ENCODE measurements around the gene KMT2C.
"Not testable (repeated sequence)": the region's sequence is repeated elsewhere in the genome, so short reads cannot be mapped to it uniquely, and the experiment has no call there.

KMT2C gene

DNA sequence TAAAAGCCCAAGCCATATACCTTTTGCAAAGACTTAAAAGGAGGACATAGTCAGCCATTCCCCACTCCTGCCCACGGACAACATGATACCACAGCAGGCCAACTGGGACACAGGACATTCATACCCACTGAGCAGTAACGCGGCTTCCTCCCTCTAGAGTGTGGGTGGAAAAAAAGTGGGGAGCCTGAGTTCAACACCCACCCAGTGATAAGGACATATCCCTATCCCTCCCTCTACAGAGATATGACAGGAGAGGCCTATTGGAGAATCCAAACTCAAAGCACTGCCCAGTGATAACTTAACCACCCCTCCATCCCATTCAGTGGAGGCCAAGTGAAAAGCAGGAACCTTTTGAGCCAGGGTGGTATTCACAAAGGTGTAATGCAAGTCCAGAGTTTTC is 148.8 kb downstream of the KMT2C start:
- DNase-seq: not testable (repeated sequence)

DNA sequence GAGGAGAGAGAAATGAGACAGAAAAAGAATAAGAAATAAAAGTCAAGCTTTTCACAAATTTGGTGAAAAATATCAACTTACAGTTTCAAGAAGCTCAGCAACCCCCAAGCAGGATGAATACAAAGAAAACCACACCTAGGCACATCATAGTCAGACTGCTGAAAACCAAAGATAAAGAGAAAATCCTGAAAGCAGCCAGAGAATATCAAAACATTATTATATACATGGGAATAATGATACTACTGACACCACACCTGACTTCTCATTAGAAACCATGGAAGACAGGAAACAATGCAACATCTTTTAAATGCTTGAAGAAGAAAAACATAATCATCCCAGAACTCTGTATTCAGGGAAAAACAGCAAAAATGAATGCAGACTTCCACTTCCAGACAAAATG is 149.6 kb downstream of the KMT2C start:
- not testable (repeated sequence) for DNase-seq

DNA sequence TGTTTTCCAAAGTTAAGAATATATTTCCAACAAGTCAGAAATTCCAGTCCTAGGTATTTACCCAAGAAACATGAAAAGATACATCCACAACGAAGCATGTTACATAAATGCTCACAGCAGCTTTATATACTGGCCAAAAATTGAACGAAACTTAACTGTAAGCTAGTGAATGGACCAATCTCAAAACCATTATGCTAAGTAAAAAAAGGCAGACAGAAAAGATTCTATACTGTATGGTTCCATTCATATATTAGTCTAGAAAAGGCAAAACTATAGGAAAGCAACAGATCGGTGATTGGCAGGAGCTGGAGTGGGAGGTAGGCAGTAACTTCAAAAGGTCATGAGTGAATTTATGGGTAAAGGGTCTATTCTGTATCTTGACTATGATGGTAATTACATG is 150.8 kb downstream of the KMT2C start:
- DNase-seq: not testable (repeated sequence)

DNA sequence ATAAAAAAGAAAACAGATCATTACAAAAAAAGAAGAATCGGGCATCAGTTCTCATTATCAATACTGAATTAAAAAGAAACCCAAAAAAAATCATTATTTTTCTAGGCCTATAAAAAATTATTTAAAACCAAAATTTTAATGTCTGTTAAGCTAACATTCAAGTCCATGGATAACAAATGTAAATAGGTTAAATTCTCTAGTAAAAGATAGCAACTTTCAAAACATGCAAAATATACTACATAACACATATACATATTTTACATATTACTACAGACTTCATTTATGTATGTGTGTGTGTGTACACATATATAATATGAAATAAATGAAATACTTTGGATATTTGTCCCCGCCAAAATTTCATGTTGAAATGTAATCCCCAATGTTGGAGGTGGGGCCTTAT is 158.1 kb downstream of the KMT2C start:
- DNase-seq: not testable (repeated sequence)

DNA sequence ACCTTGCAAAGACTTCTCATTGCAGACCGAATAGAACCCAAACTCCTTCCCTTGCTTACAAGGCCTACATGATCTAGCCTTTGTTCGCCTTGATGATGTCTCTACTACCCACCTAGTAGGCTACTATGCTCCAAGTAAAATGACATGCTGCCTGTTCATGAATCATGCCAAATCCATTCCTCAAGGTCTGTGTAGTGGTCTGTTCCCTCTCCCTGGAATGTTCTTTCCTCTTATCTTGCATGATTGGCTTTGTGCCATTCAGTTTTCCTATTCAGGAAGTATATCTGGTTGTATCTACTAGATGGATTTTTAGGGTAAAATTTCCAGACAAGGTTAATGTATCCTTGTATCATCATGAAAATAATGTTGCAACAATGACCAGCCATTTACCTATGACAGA is 165.4 kb downstream of the KMT2C start:
- not testable (repeated sequence) for DNase-seq

DNA sequence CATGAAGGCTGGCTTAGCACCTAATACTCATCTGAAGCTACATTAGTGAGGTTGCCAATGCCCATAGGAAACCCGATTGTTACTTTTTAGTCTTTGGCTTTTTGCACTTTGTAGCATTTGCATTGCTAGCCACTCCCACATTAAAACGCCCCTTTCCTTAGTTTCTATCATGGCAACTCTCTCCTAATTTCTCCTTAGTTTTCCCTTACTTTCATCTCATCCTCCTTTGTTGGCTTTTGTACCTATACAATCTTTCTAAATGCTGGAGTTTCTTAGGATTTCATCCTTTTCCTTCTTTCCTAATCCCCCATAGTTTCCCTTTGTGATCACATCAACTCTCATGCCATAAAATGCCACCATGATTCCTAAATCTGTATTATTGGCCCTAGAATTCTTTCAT is 168.9 kb downstream of the KMT2C start:
- not testable (repeated sequence) for DNase-seq

DNA sequence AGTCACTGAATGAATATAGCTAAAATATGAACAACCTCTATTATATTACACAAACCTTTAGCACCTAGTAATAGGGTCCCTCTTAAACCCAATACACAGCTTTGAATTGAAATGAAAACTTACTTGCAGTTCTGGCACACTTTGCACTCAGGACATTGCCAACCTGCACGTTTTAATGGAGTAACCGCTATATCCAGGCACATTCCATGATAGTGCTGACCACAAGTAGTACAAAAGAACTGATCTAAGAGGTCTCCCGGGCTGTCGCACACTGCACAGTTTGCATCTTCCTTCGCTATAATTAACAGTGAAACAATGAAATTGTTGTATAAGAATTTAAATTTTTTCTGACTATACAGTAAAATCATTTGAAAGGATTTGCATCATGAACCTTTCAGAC is 170.9 kb downstream of the KMT2C start:
- not testable (repeated sequence) for DNase-seq

DNA sequence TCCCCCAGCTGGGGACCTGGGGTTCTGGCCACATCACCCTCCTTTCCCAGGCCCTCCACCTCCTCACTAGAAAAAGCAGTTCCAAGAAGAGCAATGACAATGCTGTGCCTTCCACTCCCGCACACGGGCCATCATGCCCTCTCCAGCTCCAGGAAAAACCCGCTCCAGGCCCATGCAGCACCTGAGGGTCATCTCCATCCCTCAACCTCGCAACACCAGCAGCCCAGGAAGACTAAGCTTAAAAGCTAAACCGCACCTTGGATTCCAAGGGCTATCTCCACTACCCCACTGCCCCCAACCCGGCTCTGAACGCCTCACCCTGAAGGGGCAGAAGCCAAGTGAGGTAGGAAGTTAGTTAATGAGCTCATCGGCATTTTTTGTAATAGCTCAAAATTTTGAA is 173.7 kb downstream of the KMT2C start:
- DNase-seq: not testable (repeated sequence)

DNA sequence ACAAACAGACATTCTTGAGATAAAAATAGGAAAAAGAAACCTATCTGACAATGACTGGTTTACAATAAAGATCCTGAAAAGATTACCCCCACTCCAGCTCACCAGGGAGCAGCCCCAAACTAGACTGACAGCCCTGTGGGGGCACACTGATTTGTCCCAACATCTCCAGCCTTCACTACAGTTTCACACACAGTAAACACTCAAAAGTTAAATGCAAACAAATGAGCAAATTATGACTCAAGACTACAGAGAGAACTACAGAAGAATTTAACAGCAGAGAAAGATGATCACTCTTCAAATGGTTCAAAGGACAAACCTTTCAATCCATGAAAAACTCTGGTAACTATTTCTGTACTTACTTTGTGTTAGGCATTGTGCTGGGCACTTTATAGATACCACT is 176.2 kb downstream of the KMT2C start:
- not testable (repeated sequence) for DNase-seq

DNA sequence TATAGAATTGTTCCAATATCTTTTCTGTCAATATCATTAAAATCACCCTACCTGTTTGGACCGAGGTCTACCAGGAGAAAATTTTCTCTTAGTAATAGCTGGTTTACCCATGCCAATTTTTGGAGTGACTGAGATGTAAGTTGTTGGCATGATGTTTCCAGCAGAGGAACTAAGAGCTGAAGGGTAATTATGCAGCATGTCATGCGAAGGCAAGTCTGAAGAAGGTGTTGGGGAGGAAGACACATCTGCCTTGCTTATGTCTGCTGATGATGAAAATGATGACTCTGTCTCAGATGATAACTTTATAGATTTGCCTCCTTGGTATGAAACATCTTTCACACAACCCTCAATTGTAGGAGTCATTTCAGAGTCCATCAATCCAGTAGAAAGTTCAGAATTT is 188.0 kb downstream of the KMT2C start:
- DNase-seq: not testable (repeated sequence)

DNA sequence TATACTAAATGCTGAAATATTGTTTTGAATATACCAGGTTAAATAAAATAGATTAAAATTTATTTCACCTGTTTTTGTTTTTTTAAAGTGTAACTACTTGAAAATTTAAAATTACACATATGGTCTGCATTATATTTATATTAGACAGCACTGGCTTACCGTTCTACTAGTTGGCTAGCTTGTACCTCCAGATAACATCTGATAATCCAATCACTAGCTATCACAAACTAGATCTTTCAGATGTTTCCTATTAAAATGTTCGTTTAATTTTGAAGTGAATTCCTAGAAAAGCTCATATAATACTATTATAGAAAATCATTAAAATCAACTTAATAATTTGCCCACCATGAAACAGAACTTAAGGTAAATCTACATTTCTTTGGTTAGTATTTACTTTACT is 190.4 kb downstream of the KMT2C start:
- DNase-seq: not testable (repeated sequence)

DNA sequence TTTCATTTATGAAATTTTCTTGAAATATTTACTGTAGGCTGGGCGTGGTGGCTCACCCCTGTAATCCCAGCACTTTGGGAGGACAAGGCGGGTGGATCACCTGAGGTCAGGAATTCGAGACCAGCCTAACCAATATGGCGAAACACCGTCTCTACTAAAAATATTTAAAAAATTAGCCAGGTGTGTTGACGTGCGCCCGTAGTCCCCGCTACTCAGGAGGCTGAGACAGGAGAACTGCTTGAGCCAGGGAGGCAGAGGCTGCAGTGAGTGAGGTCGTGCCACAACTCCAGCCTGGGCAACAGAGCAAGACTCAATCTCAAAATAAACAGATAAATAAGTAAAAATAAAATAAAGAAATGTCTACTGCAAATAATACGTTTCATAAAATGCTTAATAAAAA is 192.3 kb downstream of the KMT2C start:
- not testable (repeated sequence) for DNase-seq

DNA sequence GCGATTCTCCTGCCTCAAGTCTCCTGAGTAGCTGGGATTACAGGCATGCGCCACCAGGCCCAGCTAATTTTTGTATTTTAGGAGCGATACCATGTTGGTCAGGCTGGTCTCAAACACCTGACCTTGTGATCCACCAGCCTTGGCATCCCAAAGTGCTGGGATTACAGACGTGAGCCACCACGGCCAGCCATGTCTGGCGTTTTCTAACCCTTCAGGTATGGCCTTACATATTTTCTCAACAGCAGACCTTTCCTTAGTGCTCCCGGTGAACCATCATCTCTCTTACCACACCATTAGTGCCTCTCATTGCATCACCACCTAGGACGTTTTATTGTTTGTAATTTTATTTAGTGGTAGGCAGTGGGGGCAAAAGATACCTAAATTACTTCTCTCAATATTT is 194.5 kb downstream of the KMT2C start:
- DNase-seq: not testable (repeated sequence)

DNA sequence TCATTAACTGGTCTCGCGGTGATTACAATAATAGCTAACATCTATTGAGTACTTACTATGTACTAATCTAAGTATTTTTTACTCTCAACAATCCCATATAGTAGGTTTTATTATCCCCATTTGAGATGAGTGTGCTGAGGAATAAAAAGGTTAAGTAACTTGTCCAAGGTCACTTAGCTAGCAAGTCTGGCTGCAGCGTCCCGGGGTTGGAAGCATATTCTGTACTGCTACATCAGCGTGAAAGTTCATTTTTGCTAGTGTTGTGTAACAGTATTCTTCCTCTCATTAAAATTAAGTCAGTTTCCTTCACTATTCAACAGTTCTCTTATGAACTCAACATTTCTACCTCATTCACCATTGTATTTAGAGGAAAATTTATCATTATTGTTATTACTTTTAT is 199.5 kb downstream of the KMT2C start:
- DNase-seq: not testable (repeated sequence)

DNA sequence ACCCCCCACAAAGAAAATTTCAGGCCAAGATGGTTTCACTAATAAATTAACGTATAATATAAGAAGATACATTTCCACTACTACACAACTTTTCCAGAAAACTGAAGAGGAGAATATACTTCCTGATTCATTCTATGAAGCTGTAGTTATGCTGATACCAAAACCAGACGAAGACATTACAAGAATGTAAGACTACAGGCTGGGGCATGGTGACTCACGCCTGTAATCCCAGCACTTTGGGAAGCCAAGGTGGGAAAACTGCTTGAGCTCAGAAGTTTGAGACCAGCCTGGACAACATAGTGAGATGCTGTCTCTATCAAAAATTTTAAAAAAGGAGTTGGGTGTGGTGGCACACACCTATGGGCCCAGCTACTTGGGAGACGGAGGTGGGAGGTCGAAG is 201.4 kb downstream of the KMT2C start:
- DNase-seq: not testable (repeated sequence)

DNA sequence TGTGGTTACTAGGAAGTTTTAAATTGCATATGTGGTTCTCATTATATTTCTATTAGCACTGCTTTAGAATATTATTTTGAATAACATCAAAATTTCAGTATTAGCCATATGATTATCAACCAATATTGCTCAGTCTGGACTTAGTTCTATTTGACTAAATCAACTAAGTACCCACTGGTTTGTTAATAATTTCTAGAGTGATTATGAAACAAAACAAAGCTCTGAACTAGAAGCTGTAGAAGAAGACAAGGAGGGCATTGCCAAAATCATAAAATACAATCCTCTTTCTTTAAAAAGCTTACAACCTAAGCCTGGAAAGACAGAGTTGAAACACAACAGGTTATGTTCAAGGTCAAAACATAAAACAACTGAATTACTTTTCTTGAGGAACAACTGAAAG is 204.7 kb downstream of the KMT2C start:
- no peak for DNase-seq

DNA sequence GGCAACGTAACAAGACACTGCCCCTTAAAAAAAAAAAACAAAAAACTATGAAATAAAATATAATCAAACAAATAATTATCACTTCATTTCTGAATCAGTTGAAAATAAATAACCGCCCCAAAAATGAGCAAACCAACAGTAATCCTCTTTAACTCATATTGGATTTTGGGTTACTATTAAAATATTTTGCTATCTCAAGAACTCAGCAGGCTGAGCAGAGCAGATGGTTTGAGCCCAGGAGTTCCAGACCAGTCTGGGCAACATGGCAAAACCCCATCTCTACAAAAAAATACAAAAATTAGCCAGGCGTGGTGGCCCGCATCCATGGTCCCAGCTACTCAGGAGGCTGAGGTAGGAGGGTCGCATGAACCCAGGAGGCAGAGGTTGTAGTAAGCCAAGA is 216.2 kb downstream of the KMT2C start:
- DNase-seq: not testable (repeated sequence)

DNA sequence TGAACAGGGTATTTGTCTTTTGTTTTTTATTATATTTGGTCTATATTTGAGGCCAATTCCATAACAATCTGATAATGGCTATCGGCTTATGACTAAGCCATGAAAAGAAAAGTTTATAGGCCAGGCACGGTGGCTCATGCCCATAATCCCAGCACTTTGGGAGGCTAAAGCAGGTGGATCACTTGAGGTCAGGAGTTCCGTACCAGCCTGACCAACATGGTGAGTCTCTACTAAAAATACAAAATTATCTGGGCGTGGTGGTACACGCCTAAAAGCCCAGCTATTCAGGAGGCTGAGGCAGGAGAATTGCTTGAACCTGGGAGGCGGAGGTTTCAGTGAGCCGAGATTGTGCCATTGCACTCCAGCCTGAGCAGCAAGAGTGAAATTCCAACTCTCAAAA is 227.0 kb downstream of the KMT2C start:
- not testable (repeated sequence) for DNase-seq

DNA sequence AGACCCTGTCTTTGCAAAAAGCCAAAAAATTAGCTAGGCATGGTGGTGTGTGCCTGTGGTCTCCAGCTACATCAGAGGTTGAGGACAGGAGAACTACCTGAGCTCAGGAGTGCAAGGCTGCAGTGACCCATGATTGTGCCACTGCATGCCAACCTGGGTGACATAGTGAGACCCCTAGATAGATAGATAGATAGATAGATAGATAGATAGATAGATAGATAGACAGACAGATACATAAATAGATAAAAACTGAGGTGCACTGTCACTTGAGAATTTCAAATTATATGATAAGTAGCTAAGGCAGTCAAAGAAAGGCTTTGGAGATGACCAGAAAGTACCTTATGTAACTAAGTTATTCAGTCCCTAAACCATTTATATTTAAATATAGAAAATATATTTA is 231.4 kb downstream of the KMT2C start:
- not testable (repeated sequence) for DNase-seq

DNA sequence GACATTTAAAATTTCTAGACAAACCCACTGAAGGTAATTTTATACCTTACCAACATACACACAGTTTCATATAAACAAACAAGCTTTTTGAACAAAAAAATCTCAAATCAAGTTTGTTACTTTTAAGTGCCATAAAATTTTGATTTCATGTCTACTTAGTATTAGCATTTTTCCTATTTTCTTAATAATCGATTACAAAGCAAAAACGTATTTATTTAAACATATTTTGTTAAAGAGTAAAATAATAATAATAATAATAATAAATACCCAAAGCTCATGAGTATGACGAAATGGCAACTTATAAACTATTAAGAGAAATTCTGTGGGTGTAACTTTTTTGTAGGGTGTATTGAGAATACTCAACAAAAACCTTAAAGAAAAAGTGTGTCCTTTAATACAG is 232.7 kb downstream of the KMT2C start:
- no peak for DNase-seq

DNA sequence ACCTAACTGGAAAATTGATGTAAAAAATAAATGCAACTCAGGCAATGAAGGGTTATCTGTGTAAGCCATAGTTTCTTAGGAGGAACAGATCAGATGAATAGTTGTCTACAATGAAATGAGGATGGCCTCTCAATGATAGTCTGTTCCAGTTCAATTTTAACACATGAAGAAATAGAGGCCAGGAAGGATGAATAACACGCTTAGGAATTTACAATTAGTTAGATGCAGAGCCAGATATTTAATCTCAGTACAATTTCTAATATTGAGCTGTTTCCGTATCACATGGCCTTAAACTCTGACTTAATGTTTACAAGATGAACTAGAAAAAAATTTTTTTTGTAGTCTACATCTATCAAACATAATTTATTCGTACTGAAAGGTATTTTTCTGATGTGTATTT is 233.7 kb downstream of the KMT2C start:
- DNase-seq: no peak

DNA sequence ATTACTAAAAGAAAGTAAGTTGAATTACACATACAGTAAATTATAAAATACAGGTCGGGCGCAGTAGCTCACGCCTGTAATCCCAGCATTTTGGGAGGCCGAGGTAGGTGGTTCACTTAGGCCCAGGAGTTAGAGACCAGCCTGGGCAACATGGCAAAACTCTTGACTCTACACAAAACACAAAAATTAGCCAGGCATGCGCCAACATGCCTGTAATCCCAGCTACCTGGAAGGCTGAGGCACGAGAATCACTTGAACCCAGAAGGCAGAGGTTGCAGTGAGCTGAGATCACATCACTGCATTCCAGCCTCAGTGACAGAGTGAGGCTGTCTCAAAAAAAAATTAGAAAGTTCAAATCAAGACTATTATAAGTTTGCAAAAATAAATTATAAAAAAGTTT is 235.4 kb downstream of the KMT2C start:
- DNase-seq: no peak

DNA sequence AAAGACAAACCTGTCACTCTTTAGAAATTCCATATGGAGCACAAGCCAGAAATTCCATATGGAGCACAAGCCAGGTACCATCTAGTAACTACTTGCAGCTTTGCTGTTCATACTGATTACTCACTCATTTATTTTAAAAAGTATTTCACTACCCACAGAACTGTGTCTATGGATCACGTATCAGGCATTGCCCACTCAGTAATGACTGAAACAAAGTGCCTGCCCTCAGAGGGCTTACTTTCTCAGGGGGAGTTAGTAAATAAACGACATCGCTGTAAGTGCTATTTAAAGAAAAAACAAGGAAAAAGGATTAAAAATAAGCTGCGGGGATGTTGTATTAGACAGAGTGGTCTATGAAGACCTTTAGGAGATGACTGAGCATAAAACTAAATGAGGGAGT is 239.4 kb downstream of the KMT2C start:
- no peak for DNase-seq

DNA sequence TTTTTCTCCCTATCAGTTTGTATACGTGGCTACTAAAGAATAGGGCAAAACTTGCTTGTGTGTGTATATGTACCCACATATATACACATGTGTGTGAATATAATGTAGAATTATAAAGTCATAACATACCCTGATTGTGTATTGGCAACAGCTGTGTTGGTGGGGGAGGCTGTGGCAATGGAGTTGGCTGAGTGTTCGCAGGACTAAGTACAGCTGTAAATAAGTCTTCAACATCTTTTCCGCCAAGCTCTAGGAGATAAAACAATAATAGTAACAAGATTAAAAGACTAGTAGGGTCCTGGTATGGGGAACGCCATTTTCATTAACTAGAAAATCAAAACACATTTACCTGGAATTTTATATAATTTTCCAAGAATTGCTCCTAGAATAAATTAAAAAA is 241.9 kb downstream of the KMT2C start:
- DNase-seq: no peak

DNA sequence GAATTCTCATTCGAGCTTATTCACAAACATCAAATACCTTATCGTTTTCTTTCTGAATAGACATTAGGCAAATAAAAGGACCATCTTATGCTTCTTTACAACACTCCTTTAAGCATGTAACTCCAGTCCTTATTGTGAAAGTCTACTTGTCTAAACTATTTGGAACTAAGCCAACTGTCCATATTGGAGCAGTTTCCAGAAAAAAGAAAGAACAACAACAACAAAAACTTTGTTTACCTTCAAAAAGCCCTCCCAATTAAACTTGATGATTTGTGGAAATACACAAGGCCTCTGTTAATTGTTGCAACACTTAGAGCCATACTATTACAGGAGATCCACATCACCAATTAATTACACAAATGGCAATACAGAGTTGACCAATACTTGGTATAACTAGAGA is 246.7 kb downstream of the KMT2C start:
- no peak for DNase-seq

DNA sequence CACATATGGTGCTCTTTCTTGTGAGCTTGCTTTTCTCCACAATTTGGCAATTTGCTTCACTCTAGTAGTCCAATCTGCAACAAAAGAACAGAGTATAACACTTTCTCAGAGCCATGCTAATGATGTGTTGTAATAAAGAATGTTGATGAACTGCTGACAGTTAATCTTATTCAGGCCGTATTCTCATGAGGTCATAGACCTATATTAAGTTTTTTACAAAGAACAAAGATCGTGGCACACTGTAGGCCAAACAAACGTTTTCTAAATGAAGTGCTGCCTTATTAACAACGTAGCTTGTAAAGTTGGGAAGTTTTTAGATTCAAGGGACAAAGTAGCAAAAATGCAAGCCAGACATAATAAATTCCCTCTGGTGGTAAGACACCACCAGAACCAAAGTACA is 250.2 kb downstream of the KMT2C start:
- no peak for DNase-seq

All from activated CD4-positive, alpha-beta T cell treated with anti-CD3 and anti-CD28 coated beads, Interleukin-2, amount 50 U/mL, for 48 hours (primary cell).